GM23338 (cell line): ENCODE measurements around the gene MATCAP1. TPM values are rescaled to one million over a fixed set of nuclear protein-coding genes. Genes with fewer than 3 reads are reported as not detected.

Source experiments
- ATAC-seq: fragments of 200-7000 bp; cut with Tn5 transposase; 3 replicates; pipeline ENCODE4 v1.9.1; 2020
- DNase-seq: peaks from one replicate; pipeline ENCODE4 v3.0.0-alpha.2; 2015; ENCODE audit warnings: low spot score
- H2AFZ ChIP-seq: fragments of 200-600 bp; sonication (generic); 2 replicates; pipeline ENCODE4 v1.8.0; 2016; ENCODE audit warnings: antibody characterized with exemption, mild to moderate bottlenecking, moderate library complexity
- H3F3A ChIP-seq: fragments of 200-600 bp; sonication (generic); replicated peaks from 2 replicates; pipeline ENCODE4 v1.8.0; 2017; ENCODE audit warnings: antibody characterized with exemption, mixed run types, low read depth
- H3K27ac ChIP-seq: fragments of 200-600 bp; sonication (generic); 2 replicates; pipeline ENCODE4 v1.6.1; 2016; ENCODE audit warnings: low read depth
- H3K27me3 ChIP-seq: fragments of 200-600 bp; sonication (generic); 2 replicates; pipeline ENCODE4 v1.8.0; 2016; ENCODE audit warnings: mild to moderate bottlenecking, mixed run types, moderate library complexity; ENCODE audit not compliant: insufficient read depth
- H3K36me3 ChIP-seq: fragments of 200-600 bp; sonication (generic); 2 replicates; pipeline ENCODE4 v1.8.0; 2016; ENCODE audit warnings: mild to moderate bottlenecking; ENCODE audit not compliant: insufficient read depth
- H3K4me1 ChIP-seq: fragments of 200-600 bp; sonication (generic); 2 replicates; pipeline ENCODE4 v1.8.0; 2016; ENCODE audit warnings: mild to moderate bottlenecking, moderate library complexity; ENCODE audit not compliant: insufficient read depth
- H3K4me2 ChIP-seq: fragments of 200-600 bp; sonication (generic); 2 replicates; pipeline ENCODE4 v1.7.1; 2017; ENCODE audit warnings: mixed run types
- H3K4me3 ChIP-seq: fragments of 200-600 bp; sonication (generic); 2 replicates; pipeline ENCODE4 v1.6.1; 2016; ENCODE audit warnings: mixed run types
- H3K79me2 ChIP-seq: fragments of 200-600 bp; sonication (generic); replicated peaks from 2 replicates; pipeline ENCODE4 v1.8.0; 2017; ENCODE audit warnings: mild to moderate bottlenecking; ENCODE audit not compliant: insufficient read depth
- H3K9me2 ChIP-seq: fragments of 200-600 bp; sonication (generic); 2 replicates; pipeline ENCODE4 v1.8.0; 2017; ENCODE audit not compliant: insufficient read depth
- H4K20me1 ChIP-seq: fragments of 200-600 bp; sonication (generic); replicated peaks from 2 replicates; pipeline ENCODE4 v1.8.0; 2017; ENCODE audit warnings: mild to moderate bottlenecking; ENCODE audit not compliant: insufficient read depth
- H3K27ac Mint-ChIP-seq: 2 replicates; pipeline ENCODE4 v1.8.0; 2020; ENCODE audit warnings: inconsistent platforms, mild to moderate bottlenecking, moderate library complexity, mixed read lengths
- H3K27me3 Mint-ChIP-seq: 3 replicates; pipeline ENCODE4 v1.8.0; 2022; ENCODE audit warnings: low read depth, mild to moderate bottlenecking, moderate library complexity, mixed read lengths, inconsistent platforms; ENCODE audit not compliant: insufficient read depth, poor library complexity
- H3K36me3 Mint-ChIP-seq: 3 replicates; pipeline ENCODE4 v1.8.0; 2021; ENCODE audit warnings: low read depth, mild to moderate bottlenecking, inconsistent platforms, moderate library complexity, mixed read lengths
- H3K4me1 Mint-ChIP-seq: 3 replicates; pipeline ENCODE4 v1.8.0; 2020; ENCODE audit warnings: mild to moderate bottlenecking, inconsistent platforms, mixed read lengths
- H3K4me3 Mint-ChIP-seq: 3 replicates; pipeline ENCODE4 v1.8.0; 2021; ENCODE audit warnings: moderate library complexity, mild to moderate bottlenecking, inconsistent platforms, mixed read lengths
- H3K9me3 Mint-ChIP-seq: 3 replicates; pipeline ENCODE4 v1.8.0; 2020; ENCODE audit warnings: moderate library complexity, mild to moderate bottlenecking, inconsistent platforms, mixed read lengths
- CREB1 ChIP-seq: fragments of 250-450 bp; sonication (Bioruptor Pico); IDR thresholded peaks from 2 replicates; pipeline ENCODE4 v1.5.0; 2020; ENCODE audit warnings: low read depth, mild to moderate bottlenecking, moderate library complexity
- CTCF ChIP-seq, 2 experiments: fragments of 200-600 bp in 1 of 2; sonication (generic) in 1 of 2; conservative IDR thresholded peaks; 2 replicates each; pipeline versions ENCODE4 v1.5.1 to v1.6.1; 2016 to 2017; ENCODE audit warnings: antibody characterized with exemption in 2 of 2, low read depth in 2 of 2, mild to moderate bottlenecking in 2 of 2, moderate library complexity in 1 of 2
- EZH2 ChIP-seq: fragments of 200-600 bp; sonication (generic); IDR thresholded peaks from one replicate; pipeline ENCODE4 v1.8.0; 2017; ENCODE audit warnings: antibody characterized with exemption, mild to moderate bottlenecking, low read depth; ENCODE audit not compliant: unreplicated experiment
- NANOG ChIP-seq: IDR thresholded peaks from 2 replicates; pipeline ENCODE4 v1.6.1; 2016; ENCODE audit warnings: antibody characterized with exemption, borderline replicate concordance
- POLR2AphosphoS5 ChIP-seq: IDR thresholded peaks from 2 replicates; pipeline ENCODE4 v1.6.1; 2016; ENCODE audit warnings: antibody characterized with exemption, low read depth
- REST ChIP-seq: IDR thresholded peaks from one replicate; pipeline ENCODE4 v1.6.1; 2018; ENCODE audit warnings: antibody characterized with exemption; ENCODE audit not compliant: unreplicated experiment
- ZNF114 ChIP-seq: fragments of 250-450 bp; sonication (Bioruptor Pico); IDR thresholded peaks from 2 replicates; pipeline ENCODE4 v1.5.0; 2020; ENCODE audit warnings: mild to moderate bottlenecking, moderate library complexity
- polyA plus RNA-seq: library from polyadenylated mRNA; unstranded; fragments of >200 nt; fragmentation: Nextera tagmentation; extraction: Ambion mirVana; gene quantifications from 2 replicates; pipeline ENCODE4 v1.2.1, GENCODE V29; 2016
- total RNA-seq: library from RNA; depleted of rRNA; stranded (reverse); fragments of >200 nt; shearing (Covaris generic); gene quantifications from 2 replicates; pipeline ENCODE4 v1.2.3, GENCODE V29; 2014

MATCAP1 gene
- total and polyA plus RNA-seq, 2 experiments from 2014 or later = 9.5 to 22.7 TPM

- Histone ChIP-seq H3K27ac (no peak overlapping the region), H4K20me1 (peaks cover 5% of the 10 kb centered on the region; the same call in 1 of the 2 replicates), H3K4me3 (no peak overlapping the region), H2AFZ (no peak overlapping the region), H3K36me3 (no peaks in the 10 kb centered on the region), H3K4me1 (peaks cover 29% of the 10 kb centered on the region; the same call in 1 of the 2 replicates), H3K9me2 (no peaks in the 10 kb centered on the region), H3K4me2 (no peak overlapping the region), H3K79me2 (no peaks in the 10 kb centered on the region), H3K27me3 (peaks cover 100% of the 10 kb centered on the region), H3F3A (peaks cover 6% of the 10 kb centered on the region; the same call in 1 of the 2 replicates)
- Mint-ChIP-seq H3K27me3 (peaks cover 98% of the 10 kb centered on the region), H3K27ac (no peak overlapping the region), H3K9me3 (peaks cover 4% of the 10 kb centered on the region; the same call in 2 of the 3 replicates), H3K4me1 (peaks cover 17% of the 10 kb centered on the region; the same call in 2 of the 3 replicates), H3K4me3 (no peak overlapping the region; the same call in 2 of the 3 replicates), H3K36me3 (no peaks in the 10 kb centered on the region; the same call in 2 of the 3 replicates)
- DNase-seq (no peak), ATAC-seq (no peak)
- TF ChIP-seq REST (no peak), CTCF (conservative IDR thresholded peaks at IDR 0.05; ENCODE audit: low read depth in 2 of 2) (peak in 1 of 2 experiments; percentile 14; a peak in 1 of 4 replicates), EZH2 (peak; percentile 56)
Observed at GRCh38 chr16:67156143-67156844, 27.5 kb downstream of the MATCAP1 start.

GRCh38 chr16:67155295-67156142 is 28.2 kb downstream of the MATCAP1 start:
- Mint-ChIP-seq H3K27ac (no peak overlapping the region), H3K9me3 (peaks cover 3% of the 10 kb centered on the region; the same call in 1 of the 3 replicates), H3K36me3 (no peaks in the 10 kb centered on the region; the same call in 2 of the 3 replicates), H3K4me3 (peak overlapping the region; percentile 66), H3K27me3 (peaks cover 95% of the 10 kb centered on the region), H3K4me1 (peaks cover 18% of the 10 kb centered on the region; the same call in 2 of the 3 replicates)
- H3K4me2 ChIP-seq = peak overlapping the region; percentile 87
- peak overlapping the region; percentile 72; the same call in 1 of the 2 replicates for H2AFZ ChIP-seq
- H3K36me3 ChIP-seq = no peaks in the 10 kb centered on the region
- peaks cover 4% of the 10 kb centered on the region; the same call in 1 of the 2 replicates for H3F3A ChIP-seq
- no peaks in the 10 kb centered on the region for H3K79me2 ChIP-seq
- peak; percentile 84 for DNase-seq
- H4K20me1 ChIP-seq = peaks cover 5% of the 10 kb centered on the region; the same call in 1 of the 2 replicates
- peak; percentile 52 for ATAC-seq
- peaks cover 25% of the 10 kb centered on the region; the same call in 1 of the 2 replicates for H3K4me1 ChIP-seq
- peak overlapping the region; percentile 57 for H3K4me3 ChIP-seq
- H3K9me2 ChIP-seq = no peaks in the 10 kb centered on the region
- H3K27me3 ChIP-seq = peaks cover 100% of the 10 kb centered on the region
- no peak overlapping the region for H3K27ac ChIP-seq
- peak; percentile 73 to 94 for TF ChIP-seq CTCF (conservative IDR thresholded peaks at IDR 0.05; ENCODE audit: low read depth in 2 of 2)
- no peak for TF ChIP-seq ZNF114
- no peak for TF ChIP-seq NANOG
- TF ChIP-seq POLR2AphosphoS5 = no peak
- TF ChIP-seq CREB1 (CRISPR knock-in tag) = peak; percentile 20; the same call in 1 of the 2 replicates
